ENCODE measurements around the gene CYTH4. TPM values are rescaled to one million over a fixed set of nuclear protein-coding genes. Genes with fewer than 3 reads are reported as not detected.

CYTH4 gene
- total and polyA plus RNA-seq, 2 of the 8 experiments (the other 6 are each of a cell fraction or from before 2014, with no cell fraction given), result 0.09 TPM; not detected in 1

- H3K4ac ChIP-seq (replicated peaks; ENCODE audit: insufficient read length, low read depth, low read length), result no peak overlapping the region
- no peak overlapping the region for H3K56ac ChIP-seq (replicated peaks; ENCODE audit: insufficient read length, low read depth, low read length)
- H2BK5ac ChIP-seq (ENCODE audit: low read depth, low read length), result no peak overlapping the region
- H4K20me1 ChIP-seq (replicated peaks in 1 of 2; ENCODE audit: control insufficient read depth in 1 of 2, insufficient read depth in 2 of 2, low read length in 2 of 2), result no peaks in the 10 kb centered on the region
- H3K4me1 ChIP-seq (replicated peaks in 1 of 4; ENCODE audit: control insufficient read depth in 3 of 4, insufficient read depth in 4 of 4, low read length in 3 of 4), result peaks cover 0 to 25% (median 11%) of the 10 kb centered on the region in 4 experiments; a peak in 5 of 7 replicates
- peak overlapping the region; percentile 33 to 61 (median 43) for H3K4me3 ChIP-seq (ENCODE audit: extremely low read depth in 1 of 4, insufficient read depth in 2 of 4, low read depth in 3 of 4, low read length in 4 of 4)
- H3K27ac ChIP-seq (ENCODE audit: low read depth, low read length), result no peak overlapping the region
- ChIA-PET CTCF (ENCODE audit: partially characterized antibody) (interaction anchor here (0.7 to 7.5 kb wide), 19 partner anchors 10 to 158 kb away, joined by 3 to 61 read pairs (median 4); no protein-coding TSS in a partner anchor), POLR2A (ENCODE audit: partially characterized antibody) (interaction anchor here (1.0 to 1.1 kb wide), 3 partner anchors 66 to 94 kb away, joined by 3 to 4 read pairs (median 3); no protein-coding TSS in a partner anchor)
- H4K91ac ChIP-seq (replicated peaks; ENCODE audit: insufficient read length, low read length), result no peak overlapping the region
- no peaks in the 10 kb centered on the region for H3K36me3 ChIP-seq (ENCODE audit: control insufficient read depth in 2 of 4, insufficient read depth in 4 of 4, low read length in 3 of 4)
- H2BK20ac ChIP-seq (ENCODE audit: low read length), result no peak overlapping the region
- WGBS, 2 experiments (ENCODE audit: extremely low coverage in 1 of 2, insufficient coverage in 1 of 2, insufficient read length in 1 of 2, insufficient replicate concordance in 2 of 2, low coverage in 1 of 2, low lambda C conversion rate in 2 of 2, missing lambda C conversion rate in 1 of 2), result 4% methylated on average over 43 of the region's 50 CpGs; no CpG with 5 or more reads in 1 of the 2 experiments
- H3K9ac ChIP-seq (replicated peaks in 1 of 4; ENCODE audit: extremely low read depth in 1 of 4, low read depth in 3 of 4, low read length in 3 of 4), result no peak overlapping the region
- DNase-seq (ENCODE audit: low read depth in 1 of 2, low spot score in 2 of 2), result peak; percentile 15 to 76
- H2AK5ac ChIP-seq (ENCODE audit: low read depth, low read length), result no peak overlapping the region
- no peaks in the 10 kb centered on the region for H3K9me3 ChIP-seq (ENCODE audit: insufficient read depth in 2 of 2, low read depth in 1 of 2, low read length in 1 of 2)
- H4K8ac ChIP-seq (ENCODE audit: extremely low read depth, insufficient read depth, low read length), result peak overlapping the region; percentile 84; the same call in 1 of the 2 replicates
- FAIRE-seq, result no peak
- H3K4me2 ChIP-seq (ENCODE audit: insufficient read depth in 1 of 2, low read depth in 2 of 2, low read length in 2 of 2), result peak overlapping the region; percentile 59 to 80
- H3K79me2 ChIP-seq (ENCODE audit: control insufficient read depth in 1 of 2, insufficient read depth in 2 of 2, low read length in 2 of 2), result no peaks in the 10 kb centered on the region
- H3K79me1 ChIP-seq (ENCODE audit: low read depth, low read length), result no peaks in the 10 kb centered on the region
- no peak overlapping the region; the same call in 1 of the 2 replicates for H3K18ac ChIP-seq (ENCODE audit: extremely low read depth, low read length)
- H2BK120ac ChIP-seq (replicated peaks; ENCODE audit: low read depth, low read length), result no peak overlapping the region
- H2AFZ ChIP-seq (ENCODE audit: low read length), result no peak overlapping the region; the same call in 1 of the 2 replicates
- no peak overlapping the region for H4K5ac ChIP-seq (ENCODE audit: insufficient read length, low read depth, low read length)
- no peak overlapping the region for H2BK15ac ChIP-seq (ENCODE audit: low read length)
- H3K23me2 ChIP-seq (ENCODE audit: low read depth, low read length), result peaks cover 9% of the 10 kb centered on the region; the same call in 1 of the 2 replicates
- H3K27me3 ChIP-seq (replicated peaks in 1 of 4; ENCODE audit: control insufficient read depth in 3 of 4, extremely low read depth in 1 of 4, insufficient read depth in 3 of 4, low read length in 3 of 4), result peaks cover 0 to 24% (median 11%) of the 10 kb centered on the region in 4 experiments; a peak in 5 of 7 replicates
- no peak overlapping the region for H2BK12ac ChIP-seq (ENCODE audit: low read depth, low read length)
- no peak overlapping the region for H3K14ac ChIP-seq (ENCODE audit: insufficient read length)
- H3K23ac ChIP-seq (ENCODE audit: insufficient read length), result no peak overlapping the region
- TF ChIP-seq TCF12 (IDR thresholded peaks at IDR 0.05; ENCODE audit: low read depth, low read length) (no peak), POLR2AphosphoS5 (IDR thresholded peaks at IDR 0.05; ENCODE audit: low read depth, low read length) (no peak), RNF2 (IDR thresholded peaks at IDR 0.05; ENCODE audit: borderline replicate concordance, low read depth, low read length, missing control alignments, poor library complexity, severe bottlenecking) (no peak), RBBP5 (IDR thresholded peaks at IDR 0.05; ENCODE audit: borderline replicate concordance, low read depth, low read length) (peak; percentile 47), RAD21 (IDR thresholded peaks at IDR 0.05 in 1 of 2, conservative IDR thresholded peaks at IDR 0.05 in 1 of 2; ENCODE audit: low read depth in 2 of 2, low read length in 2 of 2) (peak in 1 of 2 experiments; percentile 3; a peak in 1 of 4 replicates), KDM1A (IDR thresholded peaks at IDR 0.05; ENCODE audit: borderline replicate concordance, low read length) (peak; percentile 89)
- TF ChIP-seq, protein P1, sequence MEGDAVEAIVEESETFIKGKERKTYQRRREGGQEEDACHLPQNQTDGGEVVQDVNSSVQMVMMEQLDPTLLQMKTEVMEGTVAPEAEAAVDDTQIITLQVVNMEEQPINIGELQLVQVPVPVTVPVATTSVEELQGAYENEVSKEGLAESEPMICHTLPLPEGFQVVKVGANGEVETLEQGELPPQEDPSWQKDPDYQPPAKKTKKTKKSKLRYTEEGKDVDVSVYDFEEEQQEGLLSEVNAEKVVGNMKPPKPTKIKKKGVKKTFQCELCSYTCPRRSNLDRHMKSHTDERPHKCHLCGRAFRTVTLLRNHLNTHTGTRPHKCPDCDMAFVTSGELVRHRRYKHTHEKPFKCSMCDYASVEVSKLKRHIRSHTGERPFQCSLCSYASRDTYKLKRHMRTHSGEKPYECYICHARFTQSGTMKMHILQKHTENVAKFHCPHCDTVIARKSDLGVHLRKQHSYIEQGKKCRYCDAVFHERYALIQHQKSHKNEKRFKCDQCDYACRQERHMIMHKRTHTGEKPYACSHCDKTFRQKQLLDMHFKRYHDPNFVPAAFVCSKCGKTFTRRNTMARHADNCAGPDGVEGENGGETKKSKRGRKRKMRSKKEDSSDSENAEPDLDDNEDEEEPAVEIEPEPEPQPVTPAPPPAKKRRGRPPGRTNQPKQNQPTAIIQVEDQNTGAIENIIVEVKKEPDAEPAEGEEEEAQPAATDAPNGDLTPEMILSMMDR (IDR thresholded peaks at IDR 0.05; ENCODE audit: control extremely low read depth in 1 of 3, insufficient read depth in 1 of 3, low read depth in 1 of 3, low read length in 3 of 3), result peak; percentile 34 to 59 (median 49)
Observed at GRCh38 chr22:37334859-37335805, 52.8 kb downstream of the CYTH4 start.

All from H1 (cell line).